ENCODE data around the gene P2RX2. TPM values are rescaled to one million over a fixed set of nuclear protein-coding genes. Genes with fewer than 3 reads are reported as not detected.

Gene P2RX2
- total RNA-seq, 1 donor from 2014 or later: not detected

DNA sequence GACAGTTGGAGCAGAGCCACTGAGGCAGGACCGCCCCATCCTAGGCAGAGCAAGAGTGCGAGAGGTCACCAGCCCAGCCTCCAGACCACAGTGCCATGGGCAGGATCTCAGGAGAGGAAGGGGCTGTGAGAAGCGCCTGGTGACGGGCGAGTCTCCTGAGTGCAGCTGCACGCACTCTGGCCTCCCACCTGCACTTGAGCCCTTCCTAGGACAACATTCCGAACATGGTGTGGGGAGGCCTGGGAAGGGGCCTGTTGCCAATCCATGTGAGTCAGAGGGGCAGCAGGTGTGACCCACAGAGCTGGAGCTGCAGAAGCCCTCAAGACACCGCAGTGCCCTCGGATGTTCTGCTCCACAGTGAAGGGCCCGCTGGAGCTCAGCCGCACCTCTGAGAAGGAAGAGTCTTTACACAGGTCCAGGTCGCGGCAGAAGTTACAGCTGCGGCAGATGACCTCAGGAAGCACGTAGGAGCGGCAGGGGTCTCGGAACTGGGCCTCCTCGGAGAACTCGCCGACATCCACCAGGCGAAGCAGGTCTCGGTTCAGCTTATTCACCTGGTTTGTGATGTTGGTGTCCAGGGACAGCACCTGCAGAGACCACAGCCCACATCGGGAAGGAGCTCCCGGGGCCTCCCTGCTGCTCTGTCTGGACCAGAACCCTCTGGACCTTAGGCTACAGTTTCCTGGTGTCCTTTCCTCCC, 7.3 kb downstream of the P2RX2 start:
- H3K4me1 Mint-ChIP-seq (ENCODE audit: low read depth, unreplicated experiment): peaks cover 12% of the 10 kb centered on the region
- H3K4me3 Mint-ChIP-seq (ENCODE audit: unreplicated experiment): no peak overlapping the region
- H3K27me3 ChIP-seq (ENCODE audit: insufficient read depth, low read length): no peaks in the 10 kb centered on the region
- peaks cover 10% of the 10 kb centered on the region for H3K4me1 ChIP-seq (ENCODE audit: insufficient read depth, low read length)
- no peak overlapping the region for H3K9ac ChIP-seq (ENCODE audit: low read length)
- no peak for FAIRE-seq
- no peak overlapping the region for H3K4me2 ChIP-seq (ENCODE audit: low read length)
- H3K9me3 Mint-ChIP-seq (ENCODE audit: unreplicated experiment): no peaks in the 10 kb centered on the region
- no peak overlapping the region for H3K27ac Mint-ChIP-seq (ENCODE audit: unreplicated experiment)
- no peak overlapping the region for H2AFZ ChIP-seq (ENCODE audit: low read depth, low read length)
- peaks cover 10% of the 10 kb centered on the region for H3K36me3 Mint-ChIP-seq (ENCODE audit: low read depth, unreplicated experiment)
- H3K27ac ChIP-seq (ENCODE audit: low read depth, low read length): no peak overlapping the region
- H4K20me1 ChIP-seq (ENCODE audit: insufficient read depth, low read length): no peaks in the 10 kb centered on the region
- H3K79me2 ChIP-seq (ENCODE audit: insufficient read depth, low read length): no peaks in the 10 kb centered on the region
- H3K27me3 Mint-ChIP-seq (ENCODE audit: low read depth, unreplicated experiment): peaks cover 10% of the 10 kb centered on the region
- DNase-seq (ENCODE audit: low read depth): no peak
- no peaks in the 10 kb centered on the region for H3K9me3 ChIP-seq (ENCODE audit: insufficient read depth, low read depth, low read length)
- peaks cover 7% of the 10 kb centered on the region for H3K36me3 ChIP-seq (ENCODE audit: insufficient read depth, low read length)
- TF ChIP-seq EZH2 (IDR thresholded peaks at IDR 0.05; ENCODE audit: insufficient read depth, low read length) (no peak), CTCF (IDR thresholded peaks at IDR 0.05; ENCODE audit: insufficient read depth, low read depth, low read length) (no peak)
- no peak overlapping the region for H3K4me3 ChIP-seq (ENCODE audit: insufficient read depth, low read depth, low read length)

GRCh38 chr12:132629330-132629729, 10.8 kb downstream of the P2RX2 start:
- Mint-ChIP-seq H3K27me3 (ENCODE audit: low read depth, unreplicated experiment) (peaks cover 11% of the 10 kb centered on the region), H3K27ac (ENCODE audit: unreplicated experiment) (no peak overlapping the region), H3K36me3 (ENCODE audit: low read depth, unreplicated experiment) (peaks cover 13% of the 10 kb centered on the region), H3K4me3 (ENCODE audit: unreplicated experiment) (no peak overlapping the region), H3K4me1 (ENCODE audit: low read depth, unreplicated experiment) (no peaks in the 10 kb centered on the region), H3K9me3 (ENCODE audit: unreplicated experiment) (peaks cover 2% of the 10 kb centered on the region)
- Histone ChIP-seq H3K9ac (ENCODE audit: low read length) (no peak overlapping the region), H3K4me3 (ENCODE audit: insufficient read depth, low read depth, low read length) (no peak overlapping the region), H4K20me1 (ENCODE audit: insufficient read depth, low read length) (no peaks in the 10 kb centered on the region), H2AFZ (ENCODE audit: low read depth, low read length) (no peak overlapping the region), H3K79me2 (ENCODE audit: insufficient read depth, low read length) (no peaks in the 10 kb centered on the region), H3K9me3 (ENCODE audit: insufficient read depth, low read depth, low read length) (no peaks in the 10 kb centered on the region), H3K27me3 (ENCODE audit: insufficient read depth, low read length) (no peaks in the 10 kb centered on the region), H3K36me3 (ENCODE audit: insufficient read depth, low read length) (peaks cover 16% of the 10 kb centered on the region), H3K4me2 (ENCODE audit: low read length) (no peak overlapping the region), H3K27ac (ENCODE audit: low read depth, low read length) (no peak overlapping the region), H3K4me1 (ENCODE audit: insufficient read depth, low read length) (no peaks in the 10 kb centered on the region)
- DNase-seq (ENCODE audit: low read depth) (no peak), FAIRE-seq (no peak)
- TF ChIP-seq EZH2 (IDR thresholded peaks at IDR 0.05; ENCODE audit: insufficient read depth, low read length) (no peak), CTCF (IDR thresholded peaks at IDR 0.05; ENCODE audit: insufficient read depth, low read depth, low read length) (no peak)

- no peaks in the 10 kb centered on the region for H3K4me1 Mint-ChIP-seq (ENCODE audit: low read depth, unreplicated experiment)
- DNase-seq (ENCODE audit: low read depth) (no peak), FAIRE-seq (no peak)
- Histone ChIP-seq H3K9ac (ENCODE audit: low read length) (no peak overlapping the region), H4K20me1 (ENCODE audit: insufficient read depth, low read length) (no peaks in the 10 kb centered on the region), H3K4me1 (ENCODE audit: insufficient read depth, low read length) (no peaks in the 10 kb centered on the region), H3K9me3 (ENCODE audit: insufficient read depth, low read depth, low read length) (no peaks in the 10 kb centered on the region), H3K36me3 (ENCODE audit: insufficient read depth, low read length) (peaks cover 16% of the 10 kb centered on the region), H3K27ac (ENCODE audit: low read depth, low read length) (no peak overlapping the region), H3K4me3 (ENCODE audit: insufficient read depth, low read depth, low read length) (no peak overlapping the region), H2AFZ (ENCODE audit: low read depth, low read length) (no peak overlapping the region), H3K79me2 (ENCODE audit: insufficient read depth, low read length) (no peaks in the 10 kb centered on the region), H3K27me3 (ENCODE audit: insufficient read depth, low read length) (no peaks in the 10 kb centered on the region), H3K4me2 (ENCODE audit: low read length) (no peak overlapping the region)
- H3K27me3 Mint-ChIP-seq (ENCODE audit: low read depth, unreplicated experiment): peaks cover 23% of the 10 kb centered on the region
- no peak overlapping the region for H3K4me3 Mint-ChIP-seq (ENCODE audit: unreplicated experiment)
- H3K27ac Mint-ChIP-seq (ENCODE audit: unreplicated experiment): no peak overlapping the region
- H3K9me3 Mint-ChIP-seq (ENCODE audit: unreplicated experiment): peaks cover 2% of the 10 kb centered on the region
- peaks cover 19% of the 10 kb centered on the region for H3K36me3 Mint-ChIP-seq (ENCODE audit: low read depth, unreplicated experiment)
- no peak for TF ChIP-seq EZH2 (IDR thresholded peaks at IDR 0.05; ENCODE audit: insufficient read depth, low read length)
- TF ChIP-seq CTCF (IDR thresholded peaks at IDR 0.05; ENCODE audit: insufficient read depth, low read depth, low read length): no peak
These were observed 12.1 kb downstream of the P2RX2 start for GRCh38 chr12:132630672-132631071.

Measured in astrocyte (in vitro differentiated cells and primary cell).